ENCODE results near the gene B3GALT6. TPM values are rescaled to one million over a fixed set of nuclear protein-coding genes. Genes with fewer than 3 reads are reported as not detected.

The B3GALT6 gene
- total RNA-seq, 1 donor from 2014 or later: 30.2 TPM

- H3K9me3 Mint-ChIP-seq: no peaks in the 10 kb centered on the region
- peaks cover 26% of the 10 kb centered on the region for H3K4me1 Mint-ChIP-seq (ENCODE audit: unreplicated experiment)
- DNase-seq (ENCODE audit: extremely low spot score, unreplicated experiment): no peak
- H3K27ac Mint-ChIP-seq: no peak overlapping the region
- no peaks in the 10 kb centered on the region for H3K27me3 Mint-ChIP-seq
- no peak overlapping the region for H3K4me3 Mint-ChIP-seq
- TF ChIP-seq, protein P1, sequence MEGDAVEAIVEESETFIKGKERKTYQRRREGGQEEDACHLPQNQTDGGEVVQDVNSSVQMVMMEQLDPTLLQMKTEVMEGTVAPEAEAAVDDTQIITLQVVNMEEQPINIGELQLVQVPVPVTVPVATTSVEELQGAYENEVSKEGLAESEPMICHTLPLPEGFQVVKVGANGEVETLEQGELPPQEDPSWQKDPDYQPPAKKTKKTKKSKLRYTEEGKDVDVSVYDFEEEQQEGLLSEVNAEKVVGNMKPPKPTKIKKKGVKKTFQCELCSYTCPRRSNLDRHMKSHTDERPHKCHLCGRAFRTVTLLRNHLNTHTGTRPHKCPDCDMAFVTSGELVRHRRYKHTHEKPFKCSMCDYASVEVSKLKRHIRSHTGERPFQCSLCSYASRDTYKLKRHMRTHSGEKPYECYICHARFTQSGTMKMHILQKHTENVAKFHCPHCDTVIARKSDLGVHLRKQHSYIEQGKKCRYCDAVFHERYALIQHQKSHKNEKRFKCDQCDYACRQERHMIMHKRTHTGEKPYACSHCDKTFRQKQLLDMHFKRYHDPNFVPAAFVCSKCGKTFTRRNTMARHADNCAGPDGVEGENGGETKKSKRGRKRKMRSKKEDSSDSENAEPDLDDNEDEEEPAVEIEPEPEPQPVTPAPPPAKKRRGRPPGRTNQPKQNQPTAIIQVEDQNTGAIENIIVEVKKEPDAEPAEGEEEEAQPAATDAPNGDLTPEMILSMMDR (conservative IDR thresholded peaks at IDR 0.05): no peak
- H3K36me3 Mint-ChIP-seq: peaks cover 5% of the 10 kb centered on the region
Measured at GRCh38 chr1:1268284-1268682, 36.2 kb downstream of the B3GALT6 start.

DNA sequence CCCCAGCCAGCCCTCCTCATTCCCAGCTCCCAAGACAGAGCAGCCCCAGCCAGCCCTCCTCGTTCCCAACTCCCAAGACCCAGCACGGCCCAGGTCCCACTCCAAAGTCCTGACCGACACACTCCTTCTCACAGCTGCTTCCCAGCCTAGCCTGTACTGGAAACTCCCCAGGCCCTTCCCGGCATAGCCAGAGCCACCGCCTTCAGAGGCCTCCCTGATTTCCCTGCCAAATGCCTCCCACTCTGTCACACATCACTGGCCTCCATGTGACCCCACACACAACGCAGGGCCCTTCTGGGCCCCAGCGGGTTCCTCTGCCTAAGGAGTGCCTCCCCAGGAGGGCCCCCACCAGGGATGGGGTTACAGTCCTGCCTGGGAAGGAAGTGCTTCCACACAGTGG is 38.8 kb downstream of the B3GALT6 start:
- TF ChIP-seq, protein P1 (conservative IDR thresholded peaks at IDR 0.05): no peak
- DNase-seq (ENCODE audit: extremely low spot score, unreplicated experiment): no peak
- Mint-ChIP-seq H3K4me3 (peak overlapping the region; percentile 74), H3K27ac (peak overlapping the region; percentile 60), H3K27me3 (no peaks in the 10 kb centered on the region), H3K9me3 (no peaks in the 10 kb centered on the region), H3K4me1 (ENCODE audit: unreplicated experiment) (peaks cover 26% of the 10 kb centered on the region), H3K36me3 (peaks cover 5% of the 10 kb centered on the region)

DNA sequence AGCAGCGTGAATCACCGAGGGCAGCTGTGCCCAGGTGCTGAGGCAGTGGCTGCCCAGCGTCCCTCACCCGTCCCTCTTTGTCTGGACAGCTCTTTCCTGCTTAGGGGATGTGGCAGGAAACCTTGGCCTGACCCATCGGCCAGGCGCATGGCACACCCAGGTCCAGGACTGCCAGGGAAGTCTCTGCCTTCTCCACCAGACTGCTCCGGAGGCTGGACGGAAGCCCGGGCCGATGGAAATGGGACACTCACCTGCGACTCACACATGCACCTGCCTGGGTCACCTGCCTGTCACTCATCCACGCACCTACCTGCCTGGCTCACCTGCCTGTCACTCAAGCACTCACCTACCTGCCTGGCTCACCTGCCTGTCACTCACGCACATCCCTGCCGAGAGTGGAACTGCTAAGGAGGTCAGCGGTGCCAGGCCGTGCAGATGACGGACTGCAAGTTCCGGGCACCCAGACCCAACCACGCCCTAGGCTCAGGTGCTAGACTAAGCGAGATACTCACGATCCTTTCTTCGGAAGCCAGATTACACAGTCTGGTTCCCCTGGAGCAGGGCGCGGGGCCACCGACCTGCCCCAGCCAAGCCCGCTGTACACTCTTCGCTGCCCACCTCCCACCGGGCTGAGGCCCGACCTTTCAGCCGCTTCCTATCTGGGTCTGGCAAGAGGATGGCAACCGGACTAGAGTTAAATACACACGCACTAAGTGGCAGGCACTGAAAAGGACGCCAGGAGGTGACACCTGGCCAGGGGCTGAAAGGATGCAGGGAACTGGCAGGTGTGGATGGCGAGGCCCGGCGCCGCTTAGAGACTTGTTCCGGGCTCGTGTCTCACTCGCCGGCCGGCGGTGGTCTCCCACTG is 40.5 kb downstream of the B3GALT6 start:
- Mint-ChIP-seq H3K4me3 (peak overlapping the region; percentile 90), H3K27me3 (no peaks in the 10 kb centered on the region), H3K4me1 (ENCODE audit: unreplicated experiment) (peaks cover 26% of the 10 kb centered on the region), H3K27ac (peak overlapping the region; percentile 84), H3K36me3 (peaks cover 5% of the 10 kb centered on the region), H3K9me3 (no peaks in the 10 kb centered on the region)
- TF ChIP-seq, protein P1 (conservative IDR thresholded peaks at IDR 0.05): no peak
- no peak for DNase-seq (ENCODE audit: extremely low spot score, unreplicated experiment)

GRCh38 chr1:1273209-1273511 is 41.1 kb downstream of the B3GALT6 start:
- peaks cover 26% of the 10 kb centered on the region for H3K4me1 Mint-ChIP-seq (ENCODE audit: unreplicated experiment)
- H3K27ac Mint-ChIP-seq: peak overlapping the region; percentile 84
- TF ChIP-seq, protein P1 (conservative IDR thresholded peaks at IDR 0.05): no peak
- no peak for DNase-seq (ENCODE audit: extremely low spot score, unreplicated experiment)
- H3K36me3 Mint-ChIP-seq: peaks cover 5% of the 10 kb centered on the region
- no peaks in the 10 kb centered on the region for H3K27me3 Mint-ChIP-seq
- no peaks in the 10 kb centered on the region for H3K9me3 Mint-ChIP-seq
- peak overlapping the region; percentile 90 for H3K4me3 Mint-ChIP-seq

- H3K36me3 Mint-ChIP-seq: peaks cover 5% of the 10 kb centered on the region
- peak within 1 kb of the TSS; percentile 84 for H3K27ac Mint-ChIP-seq
- TF ChIP-seq, protein P1 (conservative IDR thresholded peaks at IDR 0.05): no peak
- peak within 1 kb of the TSS; percentile 90 for H3K4me3 Mint-ChIP-seq
- peaks cover 26% of the 10 kb centered on the region for H3K4me1 Mint-ChIP-seq (ENCODE audit: unreplicated experiment)
- peak; percentile 93 for DNase-seq (ENCODE audit: extremely low spot score, unreplicated experiment)
- H3K27me3 Mint-ChIP-seq: no peaks in the 10 kb centered on the region
- no peaks in the 10 kb centered on the region for H3K9me3 Mint-ChIP-seq
Measured at GRCh38 chr1:1273512-1274298, 41.7 kb downstream of the B3GALT6 start, which contains the start of gene UBE2J2. UBE2J2 (minus strand) TSS chr1:1273854; CDS start chr1:1267992, 5,862 bp downstream.
